HEK293 (cell line): Measurements from ENCODE around the gene RASA3.

Experiments
- CTCF ChIA-PET: fragments of 350-600 bp; formaldehyde crosslinking; extraction: SDS; loops from one replicate; lab custom pipeline; 2021; ENCODE audit warnings: antibody characterized with exemption; lab: Yijun Ruan, JAX
- POLR2A ChIA-PET: fragments of 300-600 bp; formaldehyde crosslinking; extraction: SDS; loops from one replicate; lab custom pipeline; 2020; ENCODE audit warnings: antibody characterized with exemption, inconsistent platforms; lab: Yijun Ruan, JAX
- H3K27ac ChIP-seq: fragments of 200-500 bp; sonication (Bioruptor generic); 2 replicates; pipeline ENCODE4 v1.5.1; 2014; ENCODE audit warnings: low read depth, low read length, control low read depth, inconsistent platforms; ENCODE audit errors: extremely low read depth
- H3K36me3 ChIP-seq, 2 experiments: fragments of 200-500 bp in 1 of 2; sonication (Bioruptor generic) in 1 of 2; 1 replicate in 1 of 2; 2 replicates in 1 of 2; pipeline ENCODE4 v1.5.1; 2014 to 2017; ENCODE audit warnings: inconsistent platforms in 2 of 2, low read length in 2 of 2; ENCODE audit not compliant: control insufficient read depth in 2 of 2, insufficient read depth in 1 of 2
- H3K4me1 ChIP-seq: fragments of 200-500 bp; sonication (Bioruptor generic); 2 replicates; pipeline ENCODE4 v1.5.1; 2014; ENCODE audit warnings: mild to moderate bottlenecking, low read length, inconsistent platforms; ENCODE audit not compliant: control insufficient read depth, insufficient read depth
- H3K4me3 ChIP-seq: 2 replicates; pipeline ENCODE4 v1.5.1; 2011; ENCODE audit warnings: low read depth, mild to moderate bottlenecking, control low read depth, low read length, moderate library complexity
- H3K9me3 ChIP-seq: fragments of 200-500 bp; sonication (Bioruptor generic); 2 replicates; pipeline ENCODE4 v1.5.1; 2014; ENCODE audit warnings: low read depth, low read length, inconsistent platforms; ENCODE audit not compliant: control insufficient read depth, insufficient read depth
- ELK4 ChIP-seq: IDR thresholded peaks from 2 replicates; pipeline ENCODE4 v1.6.1; 2011; ENCODE audit warnings: mild to moderate bottlenecking, low read depth, low read length, borderline replicate concordance
- GLI2 ChIP-seq: fragments of 450-650 bp; formaldehyde crosslinking; IDR thresholded peaks from 2 replicates; pipeline ENCODE4; 2017; ENCODE audit warnings: missing biosample characterization, missing genetic modification characterization, low read depth, borderline replicate concordance
- HOXD13 ChIP-seq: sonication (generic); formaldehyde crosslinking; IDR thresholded peaks from 2 replicates; pipeline ENCODE4 v1.8.0; 2022; ENCODE audit warnings: missing genetic modification reagents, borderline replicate concordance
- IKZF3 ChIP-seq: fragments of 450-650 bp; IDR thresholded peaks from 2 replicates; pipeline ENCODE4 v1.5.0; 2018; ENCODE audit warnings: missing biosample characterization, mild to moderate bottlenecking, missing genetic modification characterization, moderate library complexity
- KLF9 ChIP-seq: fragments of 450-650 bp; formaldehyde crosslinking; IDR thresholded peaks from 2 replicates; pipeline ENCODE4 v1.5.1; 2016; ENCODE audit warnings: missing biosample characterization, missing genetic modification characterization, low read depth
- MZF1 ChIP-seq: fragments of 450-650 bp; formaldehyde crosslinking; IDR thresholded peaks from 2 replicates; pipeline ENCODE4 v1.5.1; 2017; ENCODE audit warnings: missing biosample characterization, missing genetic modification characterization, borderline replicate concordance
- PBX3 ChIP-seq: sonication (generic); formaldehyde crosslinking; IDR thresholded peaks from 2 replicates; pipeline ENCODE4 v1.8.1; 2022; ENCODE audit warnings: mild to moderate bottlenecking, moderate library complexity, missing genetic modification reagents
- SETDB1 ChIP-seq: IDR thresholded peaks from one replicate; pipeline ENCODE4 v1.6.1; 2017; ENCODE audit warnings: mild to moderate bottlenecking, low read length, moderate library complexity, mixed read lengths; ENCODE audit not compliant: insufficient read length
- ZBTB26 ChIP-seq: fragments of 450-650 bp; formaldehyde crosslinking; optimal IDR thresholded peaks from 2 replicates; pipeline ENCODE3; 2016; ENCODE audit warnings: missing biosample characterization, mild to moderate bottlenecking, missing genetic modification characterization
- ZBTB8A ChIP-seq: fragments of 450-650 bp; formaldehyde crosslinking; IDR thresholded peaks from 2 replicates; pipeline ENCODE4 v1.5.1; 2016; ENCODE audit warnings: missing biosample characterization, missing genetic modification characterization
- ZNF19 ChIP-seq: fragments of 450-650 bp; formaldehyde crosslinking; IDR thresholded peaks from 2 replicates; pipeline ENCODE4; 2016; ENCODE audit warnings: missing biosample characterization, missing genetic modification characterization, low read depth
- ZNF266 ChIP-seq: fragments of 450-650 bp; formaldehyde crosslinking; IDR thresholded peaks from 2 replicates; pipeline ENCODE4 v1.5.1; 2016; ENCODE audit warnings: missing biosample characterization, missing genetic modification characterization, low read depth
- ZNF280C ChIP-seq: fragments of 450-650 bp; formaldehyde crosslinking; IDR thresholded peaks from 2 replicates; pipeline ENCODE4 v1.5.1; 2016; ENCODE audit warnings: missing biosample characterization, missing genetic modification characterization
- ZNF366 ChIP-seq: fragments of 450-650 bp; formaldehyde crosslinking; conservative IDR thresholded peaks from 2 replicates; pipeline ENCODE4 v1.5.1; 2016; ENCODE audit warnings: missing biosample characterization, missing genetic modification characterization
- ZNF558 ChIP-seq: fragments of 450-650 bp; formaldehyde crosslinking; IDR thresholded peaks from 2 replicates; pipeline ENCODE4 v1.5.1; 2016; ENCODE audit warnings: missing biosample characterization, missing genetic modification characterization
- ZNF585B ChIP-seq: fragments of 450-650 bp; formaldehyde crosslinking; IDR thresholded peaks from 2 replicates; pipeline ENCODE4 v1.5.1; 2016; ENCODE audit warnings: missing biosample characterization, missing genetic modification characterization
- ZNF623 ChIP-seq: fragments of 450-650 bp; formaldehyde crosslinking; IDR thresholded peaks from 2 replicates; pipeline ENCODE4 v1.5.1; 2016; ENCODE audit warnings: missing biosample characterization, missing genetic modification characterization
- ZNF639 ChIP-seq: fragments of 450-650 bp; formaldehyde crosslinking; IDR thresholded peaks from 2 replicates; pipeline ENCODE4 v1.5.1; 2016; ENCODE audit warnings: missing biosample characterization, missing genetic modification characterization
- ZNF677 ChIP-seq: fragments of 450-650 bp; IDR thresholded peaks from 2 replicates; pipeline ENCODE4 v1.5.0; 2018; ENCODE audit warnings: missing biosample characterization, mild to moderate bottlenecking, missing genetic modification characterization, moderate library complexity
- ZNF692 ChIP-seq: fragments of 450-650 bp; formaldehyde crosslinking; IDR thresholded peaks from 2 replicates; pipeline ENCODE4 v1.5.1; 2016; ENCODE audit warnings: missing biosample characterization, missing genetic modification characterization

The RASA3 gene

GRCh38 chr13:114174529-114174961 is 42.1 kb upstream of the RASA3 start:
- Histone ChIP-seq H3K27ac (no peak overlapping the region), H3K4me3 (no peak overlapping the region), H3K4me1 (no peaks in the 10 kb centered on the region), H3K36me3 (no peaks in the 10 kb centered on the region), H3K9me3 (no peaks in the 10 kb centered on the region)
- ChIA-PET POLR2A (no interaction called here), CTCF (no interaction called here)
- TF ChIP-seq ZNF623 (tag by site-specific recombination) (no peak), ZNF366 (tag by site-specific recombination) (no peak), ZNF19 (no peak), ZNF692 (tag by site-specific recombination) (no peak), ZNF266 (tag by site-specific recombination) (no peak), ELK4 (no peak), HOXD13 (no peak), ZBTB26 (tag by site-specific recombination) (no peak), IKZF3 (tag by site-specific recombination) (no peak), PBX3 (CRISPR knock-in tag) (no peak), ZNF677 (no peak)

- Histone ChIP-seq H3K4me1 (no peaks in the 10 kb centered on the region), H3K36me3 (no peaks in the 10 kb centered on the region), H3K4me3 (no peak overlapping the region), H3K9me3 (no peaks in the 10 kb centered on the region), H3K27ac (no peak overlapping the region)
- CTCF ChIA-PET, result interaction anchor here (1.0 kb wide), 1 partner anchor 53 kb away, joined by 5 read pairs; no protein-coding TSS in a partner anchor
- POLR2A ChIA-PET, result no interaction called here
- TF ChIP-seq ZNF280C (tag by site-specific recombination) (no peak), KLF9 (no peak), GLI2 (no peak), ZNF585B (no peak), MZF1 (tag by site-specific recombination) (no peak), ZBTB8A (tag by site-specific recombination) (no peak), ZNF558 (tag by site-specific recombination) (no peak), ZNF639 (tag by site-specific recombination) (no peak), SETDB1 (no peak)
Measured at GRCh38 chr13:114173745-114174144, 41.3 kb upstream of the RASA3 start.
